Subcutaneous adipose tissue (tissue), 4 donors: ENCODE measurements around the gene KIAA1217. TPM values are rescaled to one million over a fixed set of nuclear protein-coding genes. Genes with fewer than 3 reads are reported as not detected.

Source experiments
- total RNA-seq, 4 donors: library from RNA; depleted of rRNA; stranded (reverse); fragments of >200 nt; gene quantifications; one replicate each; pipeline ENCODE4 v1.1.0, GENCODE V29; 2016
- TF ChIP-seq, protein P1 (sequence below): fragments of 450-650 bp; IDR thresholded peaks from one replicate; pipeline ENCODE4 v1.5.1; 2016; ENCODE audit warnings: low read depth, mild to moderate bottlenecking, control low read depth, antibody characterized with exemption, moderate library complexity

KIAA1217 gene
- total RNA-seq, 4 donors from 2014 or later = 10.7 to 91.6 (median 27.5) TPM

DNA sequence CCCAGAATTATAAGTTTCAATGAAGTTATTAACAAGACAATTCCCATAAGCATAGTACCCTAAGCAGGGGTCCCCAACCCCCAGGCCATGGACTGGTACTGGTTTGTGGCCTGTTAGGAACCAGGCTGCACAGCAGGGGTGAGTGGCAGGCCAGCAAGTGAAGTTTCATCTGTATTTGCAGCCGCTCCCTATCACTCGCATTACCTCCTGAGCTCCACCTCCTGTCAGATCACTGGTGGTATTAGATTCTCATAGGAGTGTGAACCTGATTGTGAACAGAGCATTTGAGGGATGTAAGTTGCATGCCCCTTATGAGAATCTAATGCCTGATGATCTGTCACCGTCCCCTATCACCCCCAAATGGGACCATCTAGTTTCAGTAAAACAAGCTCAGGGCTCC is 36.0 kb upstream of the KIAA1217 start:
- TF ChIP-seq, protein P1, sequence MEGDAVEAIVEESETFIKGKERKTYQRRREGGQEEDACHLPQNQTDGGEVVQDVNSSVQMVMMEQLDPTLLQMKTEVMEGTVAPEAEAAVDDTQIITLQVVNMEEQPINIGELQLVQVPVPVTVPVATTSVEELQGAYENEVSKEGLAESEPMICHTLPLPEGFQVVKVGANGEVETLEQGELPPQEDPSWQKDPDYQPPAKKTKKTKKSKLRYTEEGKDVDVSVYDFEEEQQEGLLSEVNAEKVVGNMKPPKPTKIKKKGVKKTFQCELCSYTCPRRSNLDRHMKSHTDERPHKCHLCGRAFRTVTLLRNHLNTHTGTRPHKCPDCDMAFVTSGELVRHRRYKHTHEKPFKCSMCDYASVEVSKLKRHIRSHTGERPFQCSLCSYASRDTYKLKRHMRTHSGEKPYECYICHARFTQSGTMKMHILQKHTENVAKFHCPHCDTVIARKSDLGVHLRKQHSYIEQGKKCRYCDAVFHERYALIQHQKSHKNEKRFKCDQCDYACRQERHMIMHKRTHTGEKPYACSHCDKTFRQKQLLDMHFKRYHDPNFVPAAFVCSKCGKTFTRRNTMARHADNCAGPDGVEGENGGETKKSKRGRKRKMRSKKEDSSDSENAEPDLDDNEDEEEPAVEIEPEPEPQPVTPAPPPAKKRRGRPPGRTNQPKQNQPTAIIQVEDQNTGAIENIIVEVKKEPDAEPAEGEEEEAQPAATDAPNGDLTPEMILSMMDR = no peak

GRCh38 chr10:24174014-24174413 is 34.9 kb upstream of the KIAA1217 start:
- TF ChIP-seq, protein P1 = no peak

DNA sequence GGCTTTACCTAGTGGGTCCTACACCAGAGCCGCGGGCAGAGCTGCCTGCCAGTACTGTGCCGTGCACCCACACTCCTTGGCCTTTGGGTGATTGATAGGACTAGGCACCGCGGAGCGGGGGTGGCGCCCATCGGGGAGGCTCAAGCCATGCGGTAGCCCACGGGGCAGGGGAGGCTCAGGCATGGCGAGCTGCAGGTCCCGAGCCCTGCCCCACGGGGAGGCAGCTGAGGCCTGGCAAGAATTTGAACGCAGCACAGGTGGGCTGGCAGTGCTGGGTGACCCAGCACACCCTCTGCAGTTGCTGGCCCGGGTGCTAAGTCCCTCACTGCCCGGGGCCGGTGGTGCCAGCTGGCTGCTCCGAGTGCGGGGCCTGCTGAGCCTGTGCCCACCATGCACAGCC is 32.3 kb upstream of the KIAA1217 start:
- TF ChIP-seq, protein P1 = no peak

DNA sequence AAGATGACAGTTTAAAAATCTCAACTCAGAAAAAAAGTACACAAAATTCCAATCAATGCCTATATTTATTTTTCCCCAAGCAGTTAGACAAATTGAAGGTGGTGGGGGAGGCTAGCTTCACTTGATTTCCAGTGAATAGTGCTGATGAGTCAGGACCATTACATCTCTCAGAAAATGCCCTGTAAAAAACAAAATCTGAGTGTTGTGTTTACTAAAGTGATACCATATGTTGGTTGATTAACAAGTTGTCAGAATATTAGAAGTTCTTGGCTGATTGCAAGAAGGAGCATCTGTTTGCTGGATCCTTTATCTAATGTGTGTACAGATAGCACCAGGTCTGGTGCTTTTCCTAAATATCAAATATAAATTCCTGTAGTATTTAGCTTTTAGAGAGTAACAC is 31.3 kb upstream of the KIAA1217 start:
- TF ChIP-seq, protein P1 = no peak

- TF ChIP-seq, protein P1 = no peak
These were observed 28.0 kb upstream of the KIAA1217 start for GRCh38 chr10:24180891-24181290.

DNA sequence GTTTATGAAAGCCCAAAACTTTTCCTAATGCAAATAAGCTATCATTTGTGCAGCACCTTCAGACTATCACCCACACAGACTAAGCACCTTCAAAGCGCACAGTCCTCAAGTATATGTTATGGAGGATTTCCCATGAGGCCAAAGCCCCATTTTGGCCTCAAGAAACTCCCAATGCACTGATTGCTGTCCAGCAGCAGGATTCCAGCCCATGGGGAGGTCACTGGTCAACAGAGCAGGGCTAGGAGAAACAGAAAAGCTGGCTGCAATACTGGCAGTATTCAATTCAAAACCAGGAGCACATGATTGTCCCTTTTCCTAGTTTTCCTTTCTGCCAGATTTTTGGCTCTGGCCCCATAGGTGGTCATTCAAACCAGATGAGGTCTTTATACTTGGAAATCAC is 24.5 kb upstream of the KIAA1217 start:
- TF ChIP-seq, protein P1 = no peak

DNA sequence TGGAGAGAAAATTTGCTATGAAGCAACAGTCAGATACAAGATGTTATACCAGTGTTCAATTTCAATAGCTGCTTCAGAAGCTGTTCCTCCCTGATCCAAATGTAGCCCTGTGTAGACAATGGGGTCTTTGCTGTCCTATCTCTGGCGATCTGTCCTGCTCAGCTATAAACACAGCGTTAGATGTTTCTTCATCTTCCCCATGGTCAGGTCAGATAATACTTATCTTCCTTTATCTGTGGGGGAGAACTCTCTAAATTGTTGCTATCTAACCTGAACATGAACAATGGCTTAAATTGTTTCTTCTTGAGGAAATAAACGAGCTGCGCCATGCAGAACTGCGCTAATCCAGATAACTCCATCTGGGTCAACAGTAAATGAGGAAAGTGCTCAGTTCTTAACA is 15.6 kb upstream of the KIAA1217 start:
- TF ChIP-seq, protein P1 = no peak
